ENCODE data around the gene MMAA.
"Not testable (repeated sequence)": the region's sequence is repeated elsewhere in the genome, so short reads cannot be mapped to it uniquely, and the experiment has no call there.

Gene MMAA
- total RNA-seq = 5.9 to 10.6 (median 7.7) reads per million in 3 donors

GRCh38 chr4:145618932-145619638 is at the start of gene MMAA:
Gene MMAA (plus strand): TSS chr4:145619385. CDS start chr4:145639140, 19,755 bp downstream.
- Histone ChIP-seq H3K36me3 (ENCODE audit: control insufficient read depth, insufficient read depth, low read length) (no peaks in the 10 kb centered on the region), H3K27ac (ENCODE audit: insufficient read depth, low read length, poor library complexity, severe bottlenecking) (peak within 1 kb of the TSS; percentile 95), H3K27me3 (replicated peaks; ENCODE audit: control insufficient read depth, insufficient read depth, low read length, poor library complexity, severe bottlenecking) (no peaks in the 10 kb centered on the region), H3K4me1 (ENCODE audit: control insufficient read depth, insufficient read depth, low read length, poor library complexity, severe bottlenecking) (peaks cover 3% of the 10 kb centered on the region), H3K4me3 (ENCODE audit: insufficient read depth, low read depth, low read length, poor library complexity, severe bottlenecking) (peak within 1 kb of the TSS; percentile 92), H3K9me3 (ENCODE audit: control insufficient read depth, low read length) (no peaks in the 10 kb centered on the region)
- DNase-seq = peak; percentile 88 to 91 (median 89)

- not testable (repeated sequence) for H3K4me3 ChIP-seq (ENCODE audit: insufficient read depth, low read depth, low read length, poor library complexity, severe bottlenecking); H3K9me3 ChIP-seq (ENCODE audit: control insufficient read depth, low read length); H3K27me3 ChIP-seq (replicated peaks; ENCODE audit: control insufficient read depth, insufficient read depth, low read length, poor library complexity, severe bottlenecking); H3K4me1 ChIP-seq (ENCODE audit: control insufficient read depth, insufficient read depth, low read length, poor library complexity, severe bottlenecking); DNase-seq; H3K27ac ChIP-seq (ENCODE audit: insufficient read depth, low read length, poor library complexity, severe bottlenecking); H3K36me3 ChIP-seq (ENCODE audit: control insufficient read depth, insufficient read depth, low read length)
Measured at GRCh38 chr4:145574546-145574945, 44.6 kb upstream of the MMAA start.

- H3K4me1 ChIP-seq (ENCODE audit: control insufficient read depth, insufficient read depth, low read length, poor library complexity, severe bottlenecking) = no peaks in the 10 kb centered on the region
- no peak for DNase-seq
- no peak overlapping the region for H3K27ac ChIP-seq (ENCODE audit: insufficient read depth, low read length, poor library complexity, severe bottlenecking)
- no peaks in the 10 kb centered on the region for H3K27me3 ChIP-seq (replicated peaks; ENCODE audit: control insufficient read depth, insufficient read depth, low read length, poor library complexity, severe bottlenecking)
- no peaks in the 10 kb centered on the region for H3K36me3 ChIP-seq (ENCODE audit: control insufficient read depth, insufficient read depth, low read length)
- H3K4me3 ChIP-seq (ENCODE audit: insufficient read depth, low read depth, low read length, poor library complexity, severe bottlenecking) = no peak overlapping the region
- H3K9me3 ChIP-seq (ENCODE audit: control insufficient read depth, low read length) = no peaks in the 10 kb centered on the region
Measured at GRCh38 chr4:145580906-145581305, 38.3 kb upstream of the MMAA start.

GRCh38 chr4:145583191-145584055 is 35.8 kb upstream of the MMAA start:
- no peaks in the 10 kb centered on the region for H3K4me1 ChIP-seq (ENCODE audit: control insufficient read depth, insufficient read depth, low read length, poor library complexity, severe bottlenecking)
- H3K27me3 ChIP-seq (replicated peaks; ENCODE audit: control insufficient read depth, insufficient read depth, low read length, poor library complexity, severe bottlenecking) = no peaks in the 10 kb centered on the region
- H3K36me3 ChIP-seq (ENCODE audit: control insufficient read depth, insufficient read depth, low read length) = no peaks in the 10 kb centered on the region
- H3K9me3 ChIP-seq (ENCODE audit: control insufficient read depth, low read length) = no peaks in the 10 kb centered on the region
- no peak for DNase-seq
- H3K27ac ChIP-seq (ENCODE audit: insufficient read depth, low read length, poor library complexity, severe bottlenecking) = no peak overlapping the region
- no peak overlapping the region for H3K4me3 ChIP-seq (ENCODE audit: insufficient read depth, low read depth, low read length, poor library complexity, severe bottlenecking)

DNA sequence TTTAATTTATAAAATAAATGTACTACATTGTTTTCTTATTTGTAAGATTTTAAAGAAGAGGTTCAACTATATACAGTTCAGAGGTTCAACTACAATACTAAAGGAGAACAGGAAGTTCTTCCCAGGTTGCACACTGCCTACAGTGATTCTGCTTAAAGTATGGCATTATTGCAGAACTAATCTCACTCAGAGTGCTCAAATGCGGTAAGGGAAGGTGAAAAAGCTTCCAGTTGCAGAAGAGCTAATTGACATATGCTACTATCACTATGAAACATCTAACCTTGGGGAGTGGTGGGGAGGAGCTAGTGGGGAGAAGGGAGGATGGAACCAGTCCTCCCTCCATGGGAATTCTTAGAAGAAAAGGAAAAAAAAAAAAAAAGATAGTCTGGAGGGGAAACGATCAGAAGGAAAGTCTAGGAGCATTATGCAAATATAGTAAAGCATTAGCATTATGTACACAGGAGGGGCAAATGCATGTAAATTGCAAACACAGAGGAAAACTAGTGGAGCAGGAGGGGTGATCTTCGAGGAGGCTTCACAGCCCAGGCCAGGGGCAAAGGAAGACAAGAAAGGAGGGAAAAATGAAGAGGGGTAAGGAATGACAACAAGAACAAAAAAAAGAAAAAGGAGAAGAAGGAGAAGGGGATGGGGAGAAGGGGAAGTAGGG is 32.0 kb upstream of the MMAA start:
- no peak for DNase-seq
- no peak overlapping the region for H3K27ac ChIP-seq (ENCODE audit: insufficient read depth, low read length, poor library complexity, severe bottlenecking)
- H3K4me1 ChIP-seq (ENCODE audit: control insufficient read depth, insufficient read depth, low read length, poor library complexity, severe bottlenecking) = no peaks in the 10 kb centered on the region
- H3K36me3 ChIP-seq (ENCODE audit: control insufficient read depth, insufficient read depth, low read length) = no peaks in the 10 kb centered on the region
- no peak overlapping the region for H3K4me3 ChIP-seq (ENCODE audit: insufficient read depth, low read depth, low read length, poor library complexity, severe bottlenecking)
- no peaks in the 10 kb centered on the region for H3K27me3 ChIP-seq (replicated peaks; ENCODE audit: control insufficient read depth, insufficient read depth, low read length, poor library complexity, severe bottlenecking)
- H3K9me3 ChIP-seq (ENCODE audit: control insufficient read depth, low read length) = no peaks in the 10 kb centered on the region

- not testable (repeated sequence) for H3K9me3 ChIP-seq (ENCODE audit: control insufficient read depth, low read length); H3K4me1 ChIP-seq (ENCODE audit: control insufficient read depth, insufficient read depth, low read length, poor library complexity, severe bottlenecking); H3K4me3 ChIP-seq (ENCODE audit: insufficient read depth, low read depth, low read length, poor library complexity, severe bottlenecking); H3K27me3 ChIP-seq (replicated peaks; ENCODE audit: control insufficient read depth, insufficient read depth, low read length, poor library complexity, severe bottlenecking); DNase-seq; H3K36me3 ChIP-seq (ENCODE audit: control insufficient read depth, insufficient read depth, low read length); H3K27ac ChIP-seq (ENCODE audit: insufficient read depth, low read length, poor library complexity, severe bottlenecking)
Measured at GRCh38 chr4:145589381-145589780, 29.8 kb upstream of the MMAA start.

GRCh38 chr4:145589916-145590702 is 29.1 kb upstream of the MMAA start:
- no peaks in the 10 kb centered on the region for H3K9me3 ChIP-seq (ENCODE audit: control insufficient read depth, low read length)
- DNase-seq = no peak
- H3K4me3 ChIP-seq (ENCODE audit: insufficient read depth, low read depth, low read length, poor library complexity, severe bottlenecking) = no peak overlapping the region
- no peaks in the 10 kb centered on the region for H3K36me3 ChIP-seq (ENCODE audit: control insufficient read depth, insufficient read depth, low read length)
- no peak overlapping the region for H3K27ac ChIP-seq (ENCODE audit: insufficient read depth, low read length, poor library complexity, severe bottlenecking)
- no peaks in the 10 kb centered on the region for H3K27me3 ChIP-seq (replicated peaks; ENCODE audit: control insufficient read depth, insufficient read depth, low read length, poor library complexity, severe bottlenecking)
- no peaks in the 10 kb centered on the region for H3K4me1 ChIP-seq (ENCODE audit: control insufficient read depth, insufficient read depth, low read length, poor library complexity, severe bottlenecking)

DNA sequence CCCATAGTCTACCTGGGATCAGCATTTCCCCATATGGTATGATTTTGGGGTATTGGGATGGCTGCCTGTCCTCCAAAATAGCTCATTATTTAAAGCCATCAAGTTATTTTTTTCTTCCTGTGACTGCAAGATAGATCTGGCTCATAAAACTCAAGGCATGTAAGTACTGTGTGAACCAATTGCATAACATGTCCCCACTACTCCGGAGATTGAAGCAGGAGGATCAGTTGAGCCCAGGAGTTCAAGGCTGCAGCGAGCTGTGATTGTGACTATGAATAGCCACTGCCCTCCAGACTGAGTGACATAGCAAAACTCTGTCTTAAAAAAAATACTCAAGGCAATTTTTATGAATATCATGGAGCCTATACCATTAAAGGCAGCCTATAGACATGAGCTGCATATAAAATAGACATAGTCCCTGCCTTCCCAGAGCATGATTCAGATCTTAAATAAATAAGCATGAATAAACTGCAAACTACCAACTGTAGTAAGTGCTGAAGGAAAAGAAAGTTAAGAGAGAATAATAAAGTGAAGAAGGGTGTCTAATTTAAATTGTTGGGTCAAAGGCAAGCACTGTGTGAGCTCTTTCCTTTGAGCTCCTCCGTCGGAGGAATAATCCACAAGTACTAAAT is 16.9 kb upstream of the MMAA start:
- Histone ChIP-seq H3K4me3 (ENCODE audit: insufficient read depth, low read depth, low read length, poor library complexity, severe bottlenecking) (no peak overlapping the region), H3K4me1 (ENCODE audit: control insufficient read depth, insufficient read depth, low read length, poor library complexity, severe bottlenecking) (no peaks in the 10 kb centered on the region), H3K9me3 (ENCODE audit: control insufficient read depth, low read length) (no peaks in the 10 kb centered on the region), H3K36me3 (ENCODE audit: control insufficient read depth, insufficient read depth, low read length) (no peaks in the 10 kb centered on the region), H3K27ac (ENCODE audit: insufficient read depth, low read length, poor library complexity, severe bottlenecking) (no peak overlapping the region), H3K27me3 (replicated peaks; ENCODE audit: control insufficient read depth, insufficient read depth, low read length, poor library complexity, severe bottlenecking) (no peaks in the 10 kb centered on the region)
- DNase-seq = no peak

DNA sequence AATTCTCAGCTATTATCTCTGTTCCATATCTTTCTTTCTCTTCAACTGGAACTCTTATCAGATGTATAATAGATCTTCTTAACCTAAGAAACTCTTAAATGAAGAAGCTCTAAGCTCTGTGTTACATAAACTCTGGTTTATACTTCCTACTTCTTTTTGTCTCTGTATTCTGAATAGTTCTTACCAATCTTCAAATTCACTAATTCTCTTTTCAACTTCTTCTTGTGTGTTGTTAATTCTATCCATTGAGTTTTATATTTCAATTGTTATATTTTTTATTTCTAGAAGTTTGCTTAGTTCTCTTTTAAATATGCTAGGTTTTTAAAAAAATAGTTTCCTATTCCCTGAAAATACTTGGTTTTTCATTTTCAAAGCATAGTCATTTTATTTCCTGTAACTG is 13.2 kb upstream of the MMAA start:
- H3K4me1 ChIP-seq (ENCODE audit: control insufficient read depth, insufficient read depth, low read length, poor library complexity, severe bottlenecking) = no peaks in the 10 kb centered on the region
- H3K27me3 ChIP-seq (replicated peaks; ENCODE audit: control insufficient read depth, insufficient read depth, low read length, poor library complexity, severe bottlenecking) = no peaks in the 10 kb centered on the region
- no peaks in the 10 kb centered on the region for H3K9me3 ChIP-seq (ENCODE audit: control insufficient read depth, low read length)
- no peak overlapping the region for H3K4me3 ChIP-seq (ENCODE audit: insufficient read depth, low read depth, low read length, poor library complexity, severe bottlenecking)
- DNase-seq = no peak
- H3K27ac ChIP-seq (ENCODE audit: insufficient read depth, low read length, poor library complexity, severe bottlenecking) = no peak overlapping the region
- H3K36me3 ChIP-seq (ENCODE audit: control insufficient read depth, insufficient read depth, low read length) = no peaks in the 10 kb centered on the region
